ENCODE results near the gene ADCK1.

The ADCK1 gene

GRCh38 chr14:77980475-77981321 lies 180.8 kb downstream of the ADCK1 start:
- no peak for DNase-seq
- Mint-ChIP-seq H3K36me3 (ENCODE audit: low read depth) (no peaks in the 10 kb centered on the region), H3K27ac (no peak overlapping the region), H3K4me3 (no peak overlapping the region), H3K27me3 (peaks cover 37% of the 10 kb centered on the region), H3K4me1 (ENCODE audit: low read depth) (peaks cover 4% of the 10 kb centered on the region), H3K9me3 (no peaks in the 10 kb centered on the region)

Measured in activated T-cell treated with anti-CD3 and anti-CD28 coated beads, Interleukin-2, amount 50 U/mL, for 24 hours (primary cell).